Globus pallidus (tissue), 1 donor: Measurements from ENCODE around the gene CUTA.
"Not testable (repeated sequence)": the region's sequence is repeated elsewhere in the genome, so short reads cannot be mapped to it uniquely, and the experiment has no call there.

Experiments used
- DNase-seq: peaks from one replicate; pipeline ENCODE4 v3.0.0-alpha.2; 2015; ENCODE audit warnings: low spot score

Gene CUTA

DNA sequence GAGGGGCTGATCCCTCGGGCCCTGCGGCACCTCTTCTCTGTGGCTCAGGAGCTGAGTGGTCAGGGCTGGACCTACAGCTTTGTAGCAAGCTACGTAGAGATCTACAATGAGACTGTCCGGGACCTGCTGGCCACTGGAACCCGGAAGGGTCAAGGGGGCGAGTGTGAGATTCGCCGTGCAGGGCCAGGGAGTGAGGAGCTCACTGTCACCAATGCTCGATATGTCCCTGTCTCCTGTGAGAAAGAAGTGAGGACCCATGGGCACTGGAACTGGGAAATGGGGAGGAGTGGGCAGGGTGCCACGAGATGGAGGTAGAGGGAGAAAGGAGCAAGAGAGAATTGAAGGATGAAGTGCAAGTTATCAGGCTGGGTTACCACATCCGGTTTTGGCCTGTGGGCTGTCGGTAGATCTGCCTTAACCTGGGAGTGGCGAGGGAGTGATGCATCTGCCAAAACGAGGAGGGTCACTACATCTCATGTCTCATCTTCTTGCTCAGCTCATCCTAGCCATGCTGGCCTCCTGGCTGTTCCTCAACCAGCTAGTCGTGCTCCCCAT, 12.4 kb downstream of the CUTA start:
- DNase-seq, result no peak

DNA sequence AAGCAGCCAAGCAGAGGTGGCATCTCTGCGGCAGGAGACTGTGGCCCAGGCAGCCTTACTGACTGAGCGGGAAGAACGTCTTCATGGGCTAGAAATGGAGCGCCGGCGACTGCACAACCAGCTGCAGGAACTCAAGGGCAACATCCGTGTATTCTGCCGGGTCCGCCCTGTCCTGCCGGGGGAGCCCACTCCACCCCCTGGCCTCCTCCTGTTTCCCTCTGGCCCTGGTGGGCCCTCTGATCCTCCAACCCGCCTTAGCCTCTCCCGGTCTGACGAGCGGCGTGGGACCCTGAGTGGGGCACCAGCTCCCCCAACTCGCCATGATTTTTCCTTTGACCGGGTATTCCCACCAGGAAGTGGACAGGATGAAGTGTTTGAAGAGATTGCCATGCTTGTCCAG, 13.0 kb downstream of the CUTA start:
- no peak for DNase-seq

GRCh38 chr6:33399881-33400280, 18.0 kb downstream of the CUTA start:
- DNase-seq, result not testable (repeated sequence)

- not testable (repeated sequence) for DNase-seq
These were observed 19.3 kb downstream of the CUTA start for GRCh38 chr6:33398601-33399000.

DNA sequence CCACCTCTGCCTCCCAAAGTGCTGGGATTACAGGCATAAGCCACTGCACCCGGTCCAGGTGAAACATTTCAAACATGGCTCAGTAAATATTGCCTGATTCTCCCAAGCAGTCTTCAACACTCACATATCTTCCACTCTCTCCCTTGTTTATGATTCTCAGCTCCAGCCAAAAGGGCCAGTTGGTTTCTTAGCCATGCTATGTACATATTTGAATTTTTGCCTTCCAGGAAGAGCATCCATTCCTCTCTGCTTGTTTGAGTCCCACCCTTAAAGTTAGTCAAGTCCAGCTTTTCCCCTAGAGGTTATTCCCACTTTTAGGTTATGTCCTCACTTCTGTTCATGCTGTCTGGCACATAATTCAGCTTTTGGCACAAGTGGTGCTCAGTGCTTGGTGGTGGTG, 20.4 kb downstream of the CUTA start:
- no peak for DNase-seq

DNA sequence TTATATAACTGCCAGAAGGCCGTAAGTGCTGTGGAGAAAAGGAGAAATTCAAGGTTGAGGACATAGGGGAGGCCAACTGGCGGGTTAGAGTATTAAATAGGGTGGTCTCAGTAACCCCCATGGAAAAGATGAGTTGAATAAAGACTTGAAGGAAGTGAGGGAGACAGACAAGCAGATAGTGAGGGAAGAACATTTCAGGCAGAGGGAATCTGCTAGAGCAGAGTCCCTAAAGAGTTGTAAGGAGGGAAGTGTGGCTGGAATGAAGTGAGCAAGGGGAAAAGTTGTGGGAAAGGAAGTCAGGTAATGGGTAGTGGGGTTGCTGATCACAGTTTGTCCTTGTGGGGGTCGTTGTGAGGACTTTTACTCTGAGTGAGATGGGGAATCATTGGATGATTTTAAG, 24.9 kb downstream of the CUTA start:
- no peak for DNase-seq

- no peak for DNase-seq
These were observed 25.3 kb downstream of the CUTA start for GRCh38 chr6:33392595-33392948.

- no peak for DNase-seq
These were observed 25.8 kb downstream of the CUTA start for GRCh38 chr6:33391922-33392594.

DNA sequence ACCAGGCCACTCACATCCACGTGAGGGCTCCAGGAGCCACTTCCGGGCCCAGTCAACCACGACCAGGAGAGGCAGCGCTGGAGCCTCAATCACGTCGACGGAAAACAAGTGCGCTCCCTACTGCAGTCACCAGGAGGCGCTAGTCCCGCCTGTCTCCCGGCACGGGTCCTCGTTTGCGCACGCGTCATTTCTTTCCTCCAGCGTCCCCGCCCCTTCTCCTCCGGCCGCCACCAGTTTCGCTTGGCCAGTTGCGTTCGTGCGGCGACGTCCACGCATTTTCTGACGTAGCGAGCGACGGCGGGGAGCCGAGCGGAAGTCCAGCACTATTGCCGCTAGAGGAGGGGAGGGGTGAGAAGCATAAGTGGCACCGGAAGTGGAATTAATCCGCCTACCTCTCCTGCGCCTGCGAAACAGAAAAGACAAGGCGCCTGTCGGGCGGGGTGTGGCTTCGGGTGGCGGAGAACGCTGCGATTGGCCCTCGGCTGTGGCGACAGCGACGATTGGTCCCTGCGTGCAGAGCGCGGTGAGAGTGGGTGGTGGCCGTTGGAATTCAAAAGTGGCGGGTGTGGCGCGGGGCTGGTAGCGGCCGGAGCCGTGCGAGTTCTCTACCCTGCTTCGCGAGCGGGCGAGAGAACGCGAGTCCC, 26.5 kb downstream of the CUTA start, which contains the start of gene KIFC1:
KIFC1 (plus strand) TSS at position 546 of the 644 bp plus-strand sequence. CDS start 163 bp downstream, outside the sequence.
- DNase-seq, result peak; percentile 100

- DNase-seq, result no peak
These were observed 27.1 kb downstream of the CUTA start for GRCh38 chr6:33390767-33391277.

GRCh38 chr6:33390173-33390572, 27.7 kb downstream of the CUTA start:
- DNase-seq, result no peak

- DNase-seq, result no peak
These were observed 33.3 kb downstream of the CUTA start for GRCh38 chr6:33384581-33385020.

DNA sequence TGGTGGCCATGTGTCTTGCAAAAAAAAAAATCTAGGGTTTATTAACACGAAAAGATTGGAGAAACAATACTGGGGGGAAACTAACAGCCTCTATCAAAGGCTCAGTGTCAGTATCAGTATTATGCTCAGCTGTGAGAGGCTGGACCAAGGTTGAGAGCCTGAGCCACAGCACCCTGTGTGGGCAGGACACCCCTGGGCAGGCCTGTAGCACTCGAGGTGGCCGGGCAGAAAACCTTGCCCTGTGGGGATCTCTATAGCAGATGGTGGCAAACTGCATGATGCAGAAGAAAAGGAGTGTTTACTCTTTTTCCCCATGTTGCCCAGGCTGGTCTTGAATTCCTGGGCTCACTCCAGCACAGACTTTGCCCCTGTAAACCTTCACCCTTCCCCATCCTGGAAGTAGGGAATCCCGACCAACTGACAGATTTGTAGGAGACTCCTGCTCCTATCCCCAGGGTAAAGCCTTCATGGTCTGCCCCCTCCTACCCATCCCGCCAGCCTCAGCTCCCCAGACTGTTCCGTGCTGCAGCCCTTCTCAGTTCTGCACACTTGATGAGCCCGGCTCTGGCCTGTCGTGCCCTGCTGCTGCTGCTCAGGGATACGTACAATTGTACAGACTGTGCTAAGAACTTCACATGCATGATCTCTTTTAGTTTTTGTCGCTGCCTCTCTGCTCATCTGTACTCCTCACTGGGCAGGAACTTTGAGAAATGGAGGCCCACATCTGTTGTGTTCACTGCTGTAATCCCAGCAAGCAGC, 34.3 kb downstream of the CUTA start:
- DNase-seq, result no peak

DNA sequence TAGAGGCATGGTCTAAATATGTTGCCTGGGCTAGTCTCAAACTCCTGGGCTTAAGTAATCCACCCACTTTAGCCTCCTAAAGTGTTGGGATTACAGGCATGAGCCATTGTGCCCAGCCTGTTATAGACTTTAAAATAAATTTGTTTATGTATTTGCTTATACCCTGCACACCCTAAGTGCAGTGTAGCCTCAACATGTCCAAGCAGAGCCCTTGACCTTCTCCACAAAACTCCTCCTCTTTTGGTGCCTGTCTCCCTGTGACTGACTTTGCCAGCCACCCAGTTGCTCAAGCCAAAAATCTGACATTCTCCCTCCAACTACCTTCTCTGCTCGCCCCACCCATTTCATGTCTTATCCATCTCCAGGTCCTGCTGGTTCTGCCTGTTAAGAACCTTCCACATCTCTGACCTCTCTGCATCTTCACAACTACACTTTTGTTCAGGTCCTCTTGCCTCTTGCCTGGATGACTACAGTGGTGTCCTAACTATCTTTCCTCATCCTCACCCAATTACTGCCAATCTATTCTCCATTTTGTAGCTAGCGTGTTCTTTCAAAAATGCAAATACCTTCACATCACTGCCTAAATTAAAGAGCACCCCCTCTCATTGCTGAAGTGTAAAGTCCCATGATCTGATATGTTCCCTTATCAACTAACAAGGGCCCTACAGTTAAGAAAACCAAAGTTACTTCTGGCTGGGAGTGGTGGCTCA, 37.5 kb downstream of the CUTA start:
- no peak for DNase-seq

GRCh38 chr6:33379184-33379583, 38.7 kb downstream of the CUTA start:
- not testable (repeated sequence) for DNase-seq

- no peak for DNase-seq
These were observed 40.7 kb downstream of the CUTA start for GRCh38 chr6:33377171-33377570.

DNA sequence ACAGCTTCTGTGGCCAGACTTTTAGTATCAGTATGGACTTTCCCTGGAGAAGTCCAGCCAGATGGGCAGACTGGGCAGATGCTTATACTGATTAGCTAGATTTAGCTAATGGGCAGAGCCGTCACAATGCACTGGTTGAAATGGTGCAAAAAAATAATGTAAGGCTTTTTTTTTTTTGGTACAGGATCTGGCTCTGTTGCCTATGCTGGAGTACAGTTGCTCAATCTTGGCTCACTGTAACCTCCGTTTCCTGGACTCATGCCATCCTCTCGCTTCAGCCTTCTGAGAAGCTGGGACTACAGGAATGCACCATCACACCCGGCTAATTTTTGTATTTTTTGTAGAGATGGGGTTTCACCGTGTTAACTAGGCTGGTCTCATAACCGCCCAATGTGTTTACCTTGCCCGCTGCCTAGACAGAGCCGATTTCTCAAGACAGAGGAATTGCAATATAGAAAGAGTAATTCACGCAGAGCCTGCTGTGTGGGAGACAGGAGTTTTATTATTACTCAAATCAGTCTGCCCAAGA, 42.7 kb downstream of the CUTA start:
- peak; percentile 17 for DNase-seq

GRCh38 chr6:33373960-33374910, 43.7 kb downstream of the CUTA start:
- DNase-seq, result no peak

GRCh38 chr6:33372526-33373123, 45.3 kb downstream of the CUTA start:
- no peak for DNase-seq

GRCh38 chr6:33371901-33372300, 46.0 kb downstream of the CUTA start:
- DNase-seq, result not testable (repeated sequence)
